Occipital lobe (tissue), 2 donors: ENCODE results near the gene TUBA3D. TPM values are rescaled to one million over a fixed set of nuclear protein-coding genes. Genes with fewer than 3 reads are reported as not detected.
"Not testable (repeated sequence)": the region's sequence is repeated elsewhere in the genome, so short reads cannot be mapped to it uniquely, and the experiment has no call there.

Experiments used
- DNase-seq: peaks from one replicate; lab custom pipeline; 2025; lab: John Stamatoyannopoulos, UW
- total RNA-seq: library from RNA; depleted of rRNA; stranded (reverse); fragments of >200 nt; gene quantifications from one replicate; pipeline ENCODE4 v1.2.3, GENCODE V29; 2014

The TUBA3D gene
- total RNA-seq, 1 donor from 2014 or later = not detected

DNA sequence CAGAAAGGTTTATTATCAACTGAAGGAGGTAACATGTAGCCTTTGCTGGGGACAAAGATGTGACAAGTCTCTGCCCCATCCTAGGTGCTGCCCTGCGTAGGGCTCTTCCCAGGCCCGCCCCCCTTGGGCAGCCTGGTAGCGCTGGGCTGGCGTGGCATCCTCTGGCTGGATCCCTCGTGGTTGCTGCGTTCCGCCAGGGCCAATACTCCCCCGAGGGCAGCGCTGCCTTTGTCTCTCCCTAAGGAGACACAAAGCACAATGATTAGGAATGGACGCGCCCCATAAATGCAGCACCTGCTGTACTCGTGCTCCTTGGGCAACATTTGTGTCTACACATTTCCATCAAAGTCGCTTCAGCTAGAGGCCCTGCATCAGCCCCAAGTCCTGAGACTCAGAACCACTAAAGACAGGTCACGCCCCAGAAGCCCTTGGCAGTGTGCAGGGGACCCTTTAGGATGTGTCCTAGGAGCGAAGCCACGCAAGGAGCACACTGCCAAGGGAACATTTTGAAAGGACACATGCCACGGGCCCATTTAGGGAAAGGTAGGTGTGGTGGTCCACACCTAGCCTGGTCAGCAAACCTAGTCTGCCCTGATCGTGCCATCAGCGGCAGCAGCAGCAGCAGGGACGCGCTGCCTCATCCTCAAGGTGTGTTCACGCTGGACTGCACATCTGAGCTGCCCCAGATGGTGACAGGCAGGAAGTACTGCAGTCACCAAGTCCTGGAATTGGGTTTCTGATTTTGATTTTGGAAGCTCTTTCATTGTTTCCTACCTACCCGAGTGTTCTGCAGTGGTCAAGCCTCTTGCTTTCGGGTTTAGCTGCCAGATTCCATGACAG lies 8.3 kb downstream of the TUBA3D start:
- DNase-seq = not testable (repeated sequence)

DNA sequence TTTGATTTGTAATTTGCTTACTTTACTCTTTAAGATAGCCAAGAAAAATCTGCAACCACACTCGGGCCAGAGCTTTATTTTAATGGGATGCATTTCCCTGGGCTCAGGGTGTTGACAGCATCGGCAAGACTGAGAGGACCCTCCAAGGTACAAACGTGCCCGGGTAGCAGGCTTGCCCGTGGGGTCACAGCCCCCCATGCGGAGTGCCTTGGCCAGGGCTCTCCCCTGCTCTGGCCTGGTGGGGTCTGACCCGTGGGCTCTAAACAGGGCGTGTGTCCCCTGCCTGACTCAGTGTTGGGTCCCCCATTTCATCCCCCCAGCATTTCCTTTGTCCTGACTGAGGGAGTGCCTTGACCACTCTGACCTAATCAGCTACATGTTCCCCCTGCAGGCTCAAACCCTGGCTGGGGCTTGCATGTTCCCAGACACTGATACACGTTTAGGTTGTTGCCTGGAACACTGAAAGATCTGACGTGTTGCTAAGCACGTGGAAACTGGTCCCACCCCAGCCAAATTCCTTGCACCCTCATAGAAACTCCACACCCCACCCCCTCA lies 9.1 kb downstream of the TUBA3D start:
- not testable (repeated sequence) for DNase-seq

DNA sequence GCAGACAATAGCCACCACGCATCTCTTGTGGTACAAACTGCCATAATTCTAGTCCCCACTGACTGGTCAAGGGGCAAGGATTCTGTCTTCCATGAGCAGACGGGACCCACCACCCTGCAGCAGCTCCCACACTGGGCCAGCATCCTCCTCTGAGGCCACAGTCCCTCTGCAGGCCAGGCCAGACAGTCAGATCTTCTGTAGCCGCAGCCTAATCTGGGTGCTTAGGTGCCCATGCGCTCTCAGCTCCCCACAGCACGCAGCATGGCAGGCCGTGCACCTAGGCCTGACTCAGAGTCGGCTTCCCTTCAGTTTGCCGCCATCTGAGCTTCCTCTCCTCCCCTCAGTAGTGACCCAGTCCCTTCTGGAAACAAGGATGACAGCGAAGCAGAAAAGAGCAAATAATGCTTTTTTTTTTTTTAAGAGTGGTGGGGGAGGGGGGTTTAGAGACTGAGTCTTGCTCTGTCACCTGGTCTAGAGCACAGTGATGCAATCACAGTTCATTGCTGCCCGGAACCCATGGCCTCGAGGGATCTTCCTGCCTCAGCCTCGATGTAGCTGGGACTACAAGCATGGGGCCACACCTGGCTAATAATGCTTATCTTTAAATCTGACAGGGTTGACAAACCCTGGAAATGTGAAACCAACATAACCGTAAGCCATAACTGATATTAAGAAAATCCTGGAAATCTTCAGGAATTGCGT lies 10.4 kb downstream of the TUBA3D start:
- DNase-seq = not testable (repeated sequence)

DNA sequence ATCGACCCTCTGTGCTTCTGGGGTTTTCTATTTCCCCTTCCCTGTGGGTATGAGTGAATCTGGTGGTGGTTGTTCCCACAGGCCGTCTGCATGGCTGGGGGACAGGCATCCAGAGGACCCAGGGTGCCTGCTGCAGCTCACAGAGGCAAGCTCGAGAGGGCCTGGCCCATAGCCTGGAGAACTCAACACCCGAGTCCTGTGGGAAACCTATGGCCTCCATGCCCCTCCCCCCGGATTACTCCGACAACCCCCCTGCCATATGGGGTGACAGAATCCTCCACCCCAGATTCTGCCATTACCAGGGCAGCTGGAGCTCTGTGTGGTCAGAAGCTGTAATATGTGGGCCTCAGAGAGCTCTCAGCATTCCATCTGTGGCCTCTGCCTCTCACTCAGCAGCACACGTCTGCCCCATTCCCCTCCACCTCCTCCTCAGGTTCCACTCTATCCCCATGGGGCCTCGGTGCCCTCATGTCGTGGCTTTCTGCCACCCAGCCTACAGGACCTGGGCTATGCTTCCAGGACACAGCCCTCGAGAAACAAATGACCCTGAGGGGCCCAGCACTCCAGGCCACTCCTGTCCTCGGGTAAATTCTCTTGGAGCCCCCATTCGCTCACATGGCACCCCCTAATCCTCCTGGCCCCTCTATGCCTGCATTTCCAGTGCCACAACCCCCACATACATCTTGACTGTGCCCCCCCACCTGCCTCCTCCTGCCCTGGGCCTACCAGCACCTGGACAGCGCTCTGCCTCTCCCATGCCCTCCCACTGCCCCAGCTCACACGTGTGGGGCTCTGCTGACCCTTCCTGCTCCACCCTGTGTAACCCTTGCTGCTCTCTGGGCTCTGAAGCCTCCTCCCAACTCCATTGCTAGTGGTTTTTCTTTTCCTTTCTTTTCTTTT lies 12.6 kb downstream of the TUBA3D start:
- DNase-seq = no peak

DNA sequence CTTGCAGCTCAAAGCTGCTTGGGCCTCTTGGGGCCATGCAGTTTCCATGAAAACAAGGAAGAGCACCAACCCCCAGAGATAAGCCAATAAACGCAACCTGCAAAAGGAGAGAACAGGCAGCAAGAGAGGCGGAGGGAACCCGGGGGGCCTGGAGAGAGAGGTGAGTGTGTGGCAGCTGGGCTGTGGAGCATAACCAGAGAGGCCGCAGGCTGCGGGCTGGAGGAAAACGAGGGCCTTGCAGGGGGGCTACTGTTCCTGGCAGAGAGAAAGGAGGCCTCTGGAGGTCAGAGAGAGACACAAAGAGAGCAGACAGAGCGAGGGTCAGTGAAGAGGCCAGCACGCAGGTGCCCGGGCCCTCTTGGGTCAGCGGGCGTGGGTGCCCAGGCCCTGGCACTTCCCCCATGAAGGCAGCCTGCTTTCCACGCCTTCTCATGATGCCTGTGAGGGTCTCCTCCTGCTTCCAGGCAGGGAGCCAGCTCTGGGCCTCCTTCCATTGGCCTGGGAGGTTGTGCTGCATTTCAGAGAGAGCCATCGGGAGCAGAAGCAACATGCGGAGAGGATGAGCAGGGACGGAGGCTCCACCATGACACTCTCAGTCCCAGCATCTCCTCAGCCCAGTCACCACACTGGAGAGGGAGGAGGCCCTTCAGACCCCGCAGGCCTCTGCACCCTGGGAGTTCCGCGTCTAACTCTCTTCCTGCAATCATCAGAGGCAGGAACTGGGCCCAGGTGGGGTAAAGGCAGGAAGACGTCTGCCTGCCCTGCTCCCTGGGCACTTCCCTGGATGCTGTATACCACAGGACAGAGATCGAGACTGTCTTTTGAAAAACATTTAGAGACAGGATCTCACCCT lies 14.9 kb downstream of the TUBA3D start:
- not testable (repeated sequence) for DNase-seq

DNA sequence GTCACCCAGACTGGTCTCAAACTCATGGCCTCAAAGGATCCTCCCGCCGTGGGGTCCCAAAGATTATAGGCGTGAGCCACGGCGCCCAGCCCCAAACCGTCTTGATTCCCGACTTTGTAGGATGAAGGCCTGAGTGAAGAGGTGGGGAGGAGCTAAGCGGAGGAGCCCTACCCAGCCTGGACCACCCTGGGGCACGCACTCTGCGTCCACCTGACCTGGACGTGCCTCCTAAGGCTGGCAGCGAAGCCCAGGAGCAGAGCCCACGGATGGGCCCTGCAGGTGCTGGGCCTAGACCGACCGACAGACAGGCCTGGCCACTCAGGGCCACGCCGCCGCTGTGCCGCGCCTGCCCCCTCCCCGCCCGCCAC lies 15.5 kb downstream of the TUBA3D start:
- not testable (repeated sequence) for DNase-seq

DNA sequence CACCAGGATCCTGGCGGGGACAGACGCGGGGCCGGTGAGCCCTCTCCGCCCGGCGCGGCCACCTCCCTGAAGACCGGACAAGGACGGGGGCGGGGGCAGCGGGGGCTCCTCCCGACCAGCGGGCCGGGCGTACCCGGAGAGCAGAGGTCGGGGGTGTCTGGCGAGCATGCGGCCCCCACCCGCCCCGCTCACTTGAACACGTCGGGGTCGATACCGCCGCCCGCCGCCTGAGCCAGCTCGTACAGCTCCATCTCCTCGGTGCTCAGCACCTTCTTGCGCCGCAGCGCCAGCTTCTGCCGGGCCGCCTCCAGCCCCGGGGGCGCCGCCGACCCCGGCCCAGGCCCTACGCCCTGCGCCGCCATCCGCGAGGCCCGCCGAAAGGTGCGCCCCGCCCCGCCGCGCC lies 16.1 kb downstream of the TUBA3D start, which contains the start of gene MZT2A:
MZT2A (minus strand) TSS at position 383 of the 403 bp plus-strand sequence; CDS start at position 362, 21 bp downstream.
- DNase-seq = not testable (repeated sequence)

DNA sequence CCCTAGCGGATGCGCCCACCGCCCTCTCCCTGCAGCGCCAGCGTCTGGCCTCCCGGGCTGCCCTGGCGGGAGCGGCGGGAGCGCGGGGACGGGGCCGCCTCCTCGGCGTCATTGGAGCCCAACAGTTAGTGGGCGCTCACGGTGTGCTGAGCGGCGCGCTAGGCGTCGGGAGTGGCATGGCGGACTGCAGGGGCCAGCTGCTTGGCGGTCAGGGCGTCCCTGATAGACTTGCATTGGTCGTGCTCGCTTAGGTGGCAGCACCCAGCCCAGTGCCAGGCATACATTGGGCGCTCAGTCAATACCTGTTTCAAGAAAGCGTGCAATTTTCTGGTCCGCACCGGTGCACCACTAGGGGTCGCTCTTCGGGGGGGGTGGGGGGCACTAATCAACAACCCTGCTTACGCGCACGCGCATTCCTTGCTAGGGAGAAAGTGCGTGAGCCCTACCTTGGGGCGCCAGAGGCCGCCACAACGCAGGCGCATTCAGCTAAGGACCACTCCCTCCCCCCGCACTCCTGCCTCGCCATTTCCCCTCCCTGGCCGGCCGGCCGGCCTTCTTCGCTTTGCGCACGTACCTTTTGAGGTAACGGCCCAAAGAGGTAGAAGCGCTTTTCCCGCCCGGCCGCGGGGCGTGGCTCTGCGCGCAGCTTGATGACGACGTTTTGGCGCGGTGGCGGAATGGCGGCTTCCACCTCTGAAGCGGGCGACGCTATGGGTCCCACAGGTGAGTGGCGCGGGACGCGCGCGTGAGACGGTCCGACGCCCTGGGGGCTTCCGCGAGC lies 16.7 kb downstream of the TUBA3D start:
- DNase-seq = peak; percentile 78

DNA sequence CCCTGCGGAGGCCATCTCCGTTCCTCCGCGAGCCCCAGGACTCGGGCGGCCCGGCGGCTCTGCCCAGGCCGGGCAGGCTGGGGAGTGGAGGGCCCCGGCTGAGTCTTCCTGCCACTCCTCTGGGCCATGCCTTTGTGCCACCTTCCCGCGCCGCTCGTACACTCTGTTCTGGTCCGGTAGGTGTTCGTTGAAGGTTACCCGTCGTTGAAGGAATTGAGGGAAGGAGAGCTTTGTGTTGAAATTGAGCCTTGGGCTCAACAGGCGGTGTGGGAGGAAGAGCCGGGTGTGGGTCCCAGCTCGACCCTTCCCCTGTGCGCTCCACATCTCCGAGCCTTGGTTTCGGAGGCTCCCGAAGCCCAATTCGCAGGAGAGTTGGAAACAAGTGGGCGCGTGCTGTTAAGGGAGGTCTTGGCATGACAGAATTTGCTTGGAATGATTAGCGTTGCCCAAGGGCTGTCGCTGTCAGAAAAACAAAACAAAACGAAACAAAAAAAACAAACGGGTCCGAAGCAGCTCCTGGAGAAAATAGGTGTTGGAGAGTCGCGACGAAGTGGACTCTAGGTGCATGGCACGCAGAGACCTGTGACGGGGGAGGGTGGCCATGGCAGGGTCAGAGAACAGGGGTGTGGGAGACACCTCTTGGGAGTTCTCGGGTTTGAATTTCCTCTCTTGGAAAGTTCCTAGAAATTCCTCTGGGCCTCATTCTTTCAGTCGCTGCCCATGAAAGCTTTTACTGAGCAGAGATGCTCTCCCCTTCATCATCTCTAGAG lies 17.5 kb downstream of the TUBA3D start:
- no peak for DNase-seq

DNA sequence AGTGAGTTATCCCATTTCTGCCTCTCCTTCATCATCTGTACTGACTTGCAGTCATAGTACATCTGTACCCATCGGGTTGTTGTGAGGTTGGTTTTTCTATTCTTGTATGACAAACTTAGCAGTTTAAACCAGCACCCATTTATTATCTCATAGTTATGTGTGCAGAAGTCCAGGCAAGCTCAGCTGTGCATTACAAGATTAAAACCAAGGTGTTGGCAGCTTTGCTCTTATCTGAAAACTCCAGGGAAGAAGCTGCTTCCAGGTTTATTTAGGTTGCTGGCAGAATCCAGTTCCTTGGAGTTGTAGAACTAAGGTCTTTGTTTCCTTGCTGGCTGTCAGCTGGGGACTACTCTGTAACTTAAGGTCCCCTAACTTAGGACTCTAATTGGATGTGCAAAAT lies 19.6 kb downstream of the TUBA3D start:
- DNase-seq = not testable (repeated sequence)

DNA sequence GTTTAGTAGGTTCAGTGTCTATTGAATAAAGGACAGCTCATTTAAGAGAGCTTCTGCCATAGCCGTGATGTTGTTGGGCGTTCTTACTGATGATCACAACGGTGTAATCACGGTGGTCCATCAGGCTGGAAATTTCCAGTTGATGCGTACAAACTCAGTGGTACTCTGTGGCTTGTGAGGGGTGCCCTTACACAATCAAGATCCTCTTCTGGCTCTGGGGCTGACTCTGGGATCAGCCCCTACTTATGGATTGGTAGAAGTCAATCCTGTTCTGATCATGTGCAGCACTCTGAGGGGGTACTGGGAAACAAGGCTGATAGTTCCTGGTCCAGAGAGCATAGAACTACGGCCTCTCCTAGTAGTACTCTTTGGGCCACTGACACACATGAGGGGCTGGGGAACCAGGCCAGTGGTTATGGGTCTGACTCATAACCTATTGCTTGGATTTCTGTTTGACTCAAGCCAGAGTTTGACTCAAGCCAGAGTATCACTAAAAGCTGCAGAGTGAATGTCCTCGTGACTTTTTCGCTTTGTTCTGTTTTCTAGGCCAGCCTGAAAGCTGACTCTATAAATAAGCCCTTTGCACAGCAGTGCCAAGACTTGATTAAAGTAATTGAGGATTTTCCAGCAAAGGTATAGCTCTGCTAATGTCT lies 22.5 kb downstream of the TUBA3D start:
- not testable (repeated sequence) for DNase-seq

DNA sequence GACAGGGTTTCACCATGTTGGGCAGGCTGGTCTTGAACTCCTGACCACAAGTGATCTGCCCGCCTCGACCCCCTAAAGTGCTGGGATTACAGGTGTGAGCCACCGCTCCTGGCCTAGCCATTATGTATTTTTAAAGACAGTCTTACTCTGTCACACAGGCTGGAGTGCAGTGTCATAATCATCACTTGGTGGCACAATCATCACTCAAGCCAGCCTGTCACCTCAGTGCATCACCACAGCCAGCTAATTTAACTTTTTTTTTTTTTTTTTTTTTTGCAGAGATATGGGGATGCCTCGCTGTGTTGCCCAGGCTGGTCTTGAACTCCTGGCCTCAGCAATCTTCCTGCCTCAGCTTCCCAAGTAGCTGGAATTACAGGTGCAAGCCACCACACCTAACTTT lies 27.7 kb downstream of the TUBA3D start:
- DNase-seq = not testable (repeated sequence)

DNA sequence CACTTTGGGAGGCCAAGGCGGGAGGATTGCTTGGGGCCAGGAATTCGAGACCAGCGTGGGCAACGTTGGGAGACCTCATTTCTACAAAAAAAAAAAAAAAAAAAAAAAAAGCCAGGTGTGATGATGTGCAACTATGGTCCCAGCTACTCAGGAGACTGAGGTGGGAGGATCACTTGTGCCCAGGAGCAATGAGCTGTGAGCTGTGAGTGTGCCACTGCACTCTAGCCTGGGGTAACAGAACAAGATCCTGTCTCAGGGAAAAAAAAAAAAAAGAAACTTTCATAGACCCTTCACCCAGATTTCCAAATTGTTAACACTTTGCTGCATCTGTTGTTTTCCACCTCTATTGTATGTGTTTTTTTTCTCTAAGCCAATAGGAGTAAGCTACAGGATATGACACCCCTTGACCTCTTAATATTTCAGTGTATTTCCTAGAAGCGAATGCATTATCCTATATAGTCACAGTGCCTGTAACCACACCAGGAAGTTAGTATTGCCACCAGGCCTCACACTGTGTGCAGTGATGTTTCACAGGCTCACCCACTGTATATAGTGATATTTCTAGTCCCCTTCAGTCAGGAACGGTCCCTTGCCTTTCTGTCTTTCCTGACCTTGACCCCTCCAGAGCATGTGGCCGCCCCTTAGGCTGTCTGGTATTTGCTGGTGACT lies 28.3 kb downstream of the TUBA3D start:
- not testable (repeated sequence) for DNase-seq

DNA sequence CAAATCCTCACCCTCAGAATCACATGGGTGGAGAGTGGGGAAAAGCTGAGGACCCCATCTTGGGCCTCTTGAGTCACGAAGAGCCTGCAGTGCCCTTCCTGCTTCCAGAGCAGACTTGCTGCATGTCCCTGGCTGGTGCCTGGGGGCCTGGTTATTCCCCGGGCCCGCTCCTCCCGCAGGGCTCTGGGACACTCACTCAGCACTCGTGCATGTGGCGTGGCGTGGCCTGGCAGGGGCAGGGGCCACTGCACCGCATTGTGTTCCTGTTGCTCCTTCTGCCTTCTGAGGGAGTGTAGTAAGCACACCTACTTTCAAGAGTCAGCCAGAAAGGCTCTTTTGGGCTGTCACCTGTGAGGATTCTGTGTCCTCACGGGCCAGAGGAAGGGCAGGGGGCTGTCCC lies 33.7 kb downstream of the TUBA3D start:
- DNase-seq = no peak

DNA sequence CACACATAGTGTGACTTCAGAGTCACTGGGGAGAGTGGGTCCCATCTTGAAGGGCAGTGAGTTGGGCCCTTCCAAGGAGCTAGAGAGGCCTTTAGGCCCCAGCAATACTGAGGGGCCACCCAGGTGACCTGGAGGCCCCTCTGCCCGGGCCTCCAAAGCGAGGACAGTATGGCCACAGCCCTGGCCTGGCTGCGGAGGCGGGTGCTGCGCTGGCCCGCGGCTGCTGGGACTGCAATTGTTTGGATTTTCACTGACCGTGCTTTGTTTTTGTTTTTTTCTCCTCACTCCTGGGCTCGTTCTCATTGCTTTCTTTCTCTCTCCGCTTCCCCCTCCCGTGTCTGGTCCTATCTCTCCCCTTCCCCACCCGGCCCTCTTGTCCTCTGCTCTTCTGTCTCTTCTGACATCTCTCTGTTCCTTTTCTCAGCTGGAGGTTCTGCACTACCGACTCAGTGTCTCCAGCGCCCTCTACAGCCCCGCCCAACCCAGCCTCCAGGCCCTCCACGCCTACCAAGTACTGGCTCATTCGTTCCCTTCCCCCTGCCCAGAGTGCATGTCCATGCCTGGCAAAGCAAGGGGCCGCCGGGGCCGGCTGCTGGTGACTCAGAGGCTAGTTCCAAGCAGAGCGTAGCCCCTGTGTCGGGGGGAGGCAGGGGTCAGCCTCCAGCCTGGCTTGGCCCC lies 35.5 kb downstream of the TUBA3D start:
- DNase-seq = not testable (repeated sequence)

DNA sequence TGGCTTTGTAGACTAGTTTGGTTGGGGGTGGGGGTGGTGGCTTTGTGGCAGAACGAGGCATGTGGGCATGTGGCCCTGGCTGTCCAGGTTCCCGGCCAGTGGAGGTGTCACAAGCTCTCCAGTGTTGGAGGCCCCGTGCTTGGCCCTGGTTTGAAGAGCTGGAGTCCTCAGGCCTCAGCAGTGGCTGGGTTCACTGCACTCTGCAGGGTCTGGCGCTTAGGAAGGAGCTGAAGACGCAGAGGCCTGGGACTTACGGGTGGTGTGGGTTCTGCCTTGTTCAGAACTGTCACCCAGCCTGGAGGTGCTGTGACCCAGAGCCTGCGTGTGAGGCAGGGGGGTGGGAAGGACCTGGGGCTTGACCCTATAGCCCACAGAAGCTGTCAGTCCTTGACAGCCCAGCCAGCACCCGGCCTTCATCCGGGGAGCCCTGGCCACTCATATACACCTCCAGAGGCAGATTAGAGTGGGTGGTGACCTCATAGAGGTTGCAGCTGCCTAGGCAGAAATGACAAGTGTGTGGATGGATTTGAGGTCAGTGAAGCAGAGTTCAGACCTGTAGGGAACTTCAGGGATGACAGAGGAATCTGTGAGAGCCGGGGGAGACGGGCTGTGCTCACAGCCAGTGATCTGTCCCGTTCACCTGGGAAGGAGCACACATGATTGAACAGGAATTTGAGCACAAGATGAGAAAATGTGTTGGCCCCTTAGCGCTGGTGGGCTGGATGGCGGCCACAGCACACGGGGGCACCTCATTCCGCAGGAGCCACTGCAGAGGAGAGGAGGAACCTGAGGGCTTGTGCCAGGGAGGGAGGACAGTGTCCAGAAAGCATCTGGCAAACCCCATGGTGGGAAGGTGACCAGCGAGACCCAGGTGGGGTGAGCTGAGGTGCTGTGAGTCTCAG lies 36.3 kb downstream of the TUBA3D start:
- not testable (repeated sequence) for DNase-seq
